ENCODE data around the gene MROH7.

MROH7 gene

GRCh38 chr1:54694771-54695170 is 53.2 kb downstream of the MROH7 start:
- no peak for FAIRE-seq
- no peak for DNase-seq (ENCODE audit: insufficient read length, low spot score)

DNA sequence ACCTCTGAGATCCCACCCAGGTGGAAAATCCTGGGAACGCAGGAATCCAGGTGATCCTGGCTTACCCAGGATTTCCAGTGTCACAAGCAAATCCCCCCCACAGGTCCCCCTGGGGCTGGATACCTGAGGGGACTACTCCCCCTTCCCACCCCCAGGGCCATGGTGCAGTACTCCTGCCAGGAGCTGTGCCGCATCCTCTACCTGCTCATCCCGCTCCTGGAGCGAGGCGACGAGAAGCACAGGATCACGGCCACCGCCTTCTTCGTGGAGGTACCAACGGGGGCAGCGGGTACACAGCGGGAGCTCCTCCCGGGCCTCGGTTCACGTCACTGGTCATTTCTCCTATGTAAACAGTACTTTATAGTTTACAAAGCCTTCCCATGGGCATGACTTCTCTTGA is 53.6 kb downstream of the MROH7 start:
- FAIRE-seq (no peak), DNase-seq (ENCODE audit: insufficient read length, low spot score) (no peak)

DNA sequence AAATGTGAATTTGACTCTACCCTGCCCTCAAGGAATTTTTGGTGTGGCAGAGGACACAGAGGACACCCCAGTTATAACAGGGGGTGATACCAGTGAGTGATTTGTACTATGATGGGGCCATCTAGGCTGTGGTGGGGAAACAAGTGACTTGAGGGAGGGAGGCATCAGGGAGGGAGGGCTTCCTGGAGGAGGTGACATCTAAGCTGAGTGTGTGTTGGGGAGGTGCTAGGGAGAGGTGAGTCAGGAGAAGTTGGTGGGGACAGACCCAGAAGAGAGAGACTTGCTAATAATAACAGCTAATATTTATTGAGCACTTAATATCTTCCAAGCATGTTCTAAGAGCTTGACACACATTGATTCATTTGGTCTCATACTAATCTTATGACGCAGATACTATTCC is 54.2 kb downstream of the MROH7 start:
- DNase-seq (ENCODE audit: insufficient read length, low spot score) = no peak
- FAIRE-seq = no peak

DNA sequence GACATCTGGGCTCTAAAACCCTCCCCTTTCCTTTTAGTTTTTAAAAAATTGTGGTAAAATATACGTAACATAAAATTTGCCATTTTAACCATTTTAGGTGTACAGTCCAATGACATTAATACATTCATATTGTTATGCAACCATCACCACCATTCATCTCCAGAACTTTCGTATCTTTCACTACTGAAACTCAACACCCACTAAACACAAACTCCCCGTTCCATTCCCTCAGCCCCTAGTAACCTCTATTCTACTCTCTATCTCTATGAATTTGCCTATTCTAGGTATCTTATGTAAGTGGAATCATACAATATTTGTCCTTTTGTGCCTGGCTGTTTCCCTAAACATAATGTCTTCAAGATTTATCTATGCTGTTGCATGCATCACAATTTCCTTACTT is 54.7 kb downstream of the MROH7 start:
- no peak for DNase-seq (ENCODE audit: insufficient read length, low spot score)
- FAIRE-seq = no peak

- FAIRE-seq = no peak
These were observed 56.3 kb downstream of the MROH7 start for GRCh38 chr1:54697896-54698295.

DNA sequence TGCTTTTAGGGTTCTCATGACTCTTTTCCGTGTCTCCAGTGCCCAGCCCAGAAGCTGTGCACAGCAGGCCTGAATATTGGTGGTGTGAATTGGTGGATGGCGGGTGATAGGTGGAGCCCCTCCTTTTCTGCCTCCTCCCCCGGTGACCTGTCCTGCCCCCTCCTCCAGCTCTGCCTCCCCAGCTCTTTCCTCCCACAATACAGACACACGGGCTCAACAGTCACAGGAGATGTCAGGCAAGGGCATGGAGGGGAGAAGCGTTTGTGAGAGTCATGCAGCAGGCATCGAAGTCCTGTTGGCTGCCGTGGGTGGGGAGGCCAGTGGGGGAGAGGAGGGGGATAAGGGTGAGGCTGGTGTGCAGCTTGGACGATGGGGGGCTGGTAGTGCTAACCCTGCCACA is 56.8 kb downstream of the MROH7 start:
- DNase-seq (ENCODE audit: insufficient read length, low spot score) = no peak
- no peak for FAIRE-seq

More at GRCh38 chr1:54697896-54698295, 56.3 kb downstream of the MROH7 start:
- DNase-seq (ENCODE audit: insufficient read length, low spot score) = no peak

- DNase-seq (ENCODE audit: insufficient read length, low spot score) (no peak), FAIRE-seq (no peak)
These were observed 58.4 kb downstream of the MROH7 start for GRCh38 chr1:54699936-54700525.

DNA sequence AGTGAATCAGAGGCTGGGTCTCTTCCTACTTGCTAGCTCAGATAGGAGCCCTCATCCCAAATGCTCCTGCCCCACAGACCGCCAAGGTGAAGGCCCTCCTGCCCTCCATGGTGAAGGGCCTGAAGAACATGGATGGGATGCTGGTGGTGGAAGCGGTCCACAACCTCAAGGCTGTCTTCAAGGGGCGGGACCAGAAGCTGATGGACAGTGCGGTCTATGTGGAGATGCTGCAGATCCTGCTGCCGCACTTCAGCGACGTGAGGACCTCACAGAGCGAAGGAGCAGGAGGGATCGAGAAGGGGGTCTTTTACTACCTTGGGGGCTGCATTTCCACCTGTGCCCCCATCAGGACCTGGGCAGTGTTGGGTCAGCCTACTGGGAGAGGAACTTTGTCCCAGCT is 59.5 kb downstream of the MROH7 start:
- FAIRE-seq (no peak), DNase-seq (ENCODE audit: insufficient read length, low spot score) (no peak)

DNA sequence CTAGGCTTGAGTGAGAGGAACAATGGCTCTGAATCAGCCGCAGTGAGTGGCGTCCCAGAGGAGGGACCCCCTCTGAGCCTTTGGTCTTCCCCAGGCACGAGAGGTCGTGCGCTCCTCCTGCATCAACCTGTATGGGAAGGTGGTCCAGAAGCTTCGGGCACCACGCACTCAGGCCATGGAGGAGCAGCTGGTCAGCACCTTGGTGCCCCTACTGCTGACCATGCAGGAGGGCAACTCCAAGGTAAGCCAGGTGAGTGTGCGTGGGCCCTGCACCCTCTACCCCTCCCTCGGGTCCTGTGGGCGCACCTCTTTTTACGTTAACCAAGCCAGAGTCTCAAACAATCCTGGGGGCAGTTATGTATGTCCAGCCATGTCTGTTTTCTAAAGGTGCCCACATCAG is 60.4 kb downstream of the MROH7 start:
- DNase-seq (ENCODE audit: insufficient read length, low spot score) = no peak
- FAIRE-seq = no peak

DNA sequence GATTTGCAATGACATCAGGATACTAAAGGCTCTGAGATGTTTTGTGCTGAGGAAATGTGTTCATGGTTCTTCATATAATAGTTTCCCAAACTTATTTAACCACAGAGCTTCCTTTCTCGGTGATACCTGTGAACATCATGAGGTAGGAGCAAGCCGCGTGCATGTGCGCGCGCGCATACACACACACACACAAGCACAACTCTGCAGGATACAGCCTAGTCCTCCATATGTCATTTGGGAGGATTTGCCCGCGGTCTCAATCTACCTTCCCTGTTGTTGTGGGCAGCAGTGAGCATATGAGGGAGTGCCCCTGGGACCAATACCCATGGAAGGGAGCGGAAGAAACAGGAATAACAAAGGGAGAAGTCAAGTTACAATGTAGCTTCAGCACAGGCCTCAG is 61.9 kb downstream of the MROH7 start:
- FAIRE-seq (no peak), DNase-seq (ENCODE audit: insufficient read length, low spot score) (no peak)

GRCh38 chr1:54705153-54705552 is 63.6 kb downstream of the MROH7 start:
- FAIRE-seq = no peak

DNA sequence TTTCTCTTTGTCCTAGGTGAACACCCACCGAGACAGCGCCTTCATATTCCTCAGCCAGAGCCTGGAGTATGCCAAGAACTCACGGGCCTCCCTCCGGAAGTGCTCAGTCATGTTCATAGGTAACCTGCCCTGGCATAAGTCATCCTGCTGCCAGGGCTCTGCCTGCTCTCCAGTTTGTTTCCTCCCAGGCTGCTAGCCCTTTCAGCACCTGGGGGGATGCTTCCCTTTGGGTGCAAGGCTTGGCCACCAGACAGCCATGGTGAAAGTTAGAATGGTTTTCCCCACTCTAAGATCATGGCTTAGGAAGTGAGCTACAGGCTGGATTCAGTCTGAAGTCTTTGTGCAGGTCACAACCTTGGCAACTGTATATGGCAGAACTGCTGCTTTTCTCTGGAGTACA is 64.8 kb downstream of the MROH7 start:
- DNase-seq (ENCODE audit: insufficient read length, low spot score) = no peak
- FAIRE-seq = no peak

More at GRCh38 chr1:54705153-54705552, 63.6 kb downstream of the MROH7 start:
- no peak for DNase-seq (ENCODE audit: insufficient read length, low spot score)

- FAIRE-seq (no peak), DNase-seq (ENCODE audit: insufficient read length, low spot score) (no peak)
These were observed 66.8 kb downstream of the MROH7 start for GRCh38 chr1:54708385-54708784.

GRCh38 chr1:54709547-54710292 is 68.1 kb downstream of the MROH7 start:
- FAIRE-seq = no peak
- no peak for DNase-seq (ENCODE audit: insufficient read length, low spot score)

DNA sequence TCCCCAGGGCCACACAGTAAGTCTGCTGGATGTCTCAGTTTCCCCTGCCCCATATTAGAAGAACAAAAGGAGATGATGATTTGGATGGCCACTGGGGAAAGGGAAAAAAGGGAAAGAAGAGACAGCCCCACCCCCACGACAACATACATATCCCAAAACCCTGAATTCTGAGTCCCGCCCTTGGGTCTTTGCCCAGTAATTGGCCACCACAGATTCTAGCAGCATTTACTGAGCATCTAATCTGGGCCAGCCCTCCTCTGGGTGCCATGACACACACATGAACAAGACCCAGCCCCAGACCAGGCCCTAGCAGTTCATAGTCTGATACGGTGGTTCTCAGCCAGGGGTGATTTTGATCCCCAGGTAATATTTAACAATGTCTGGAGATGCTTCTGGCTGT is 68.8 kb downstream of the MROH7 start:
- DNase-seq (ENCODE audit: insufficient read length, low spot score) = no peak
- FAIRE-seq = no peak

- FAIRE-seq = no peak
These were observed 69.3 kb downstream of the MROH7 start for GRCh38 chr1:54710841-54711240.

DNA sequence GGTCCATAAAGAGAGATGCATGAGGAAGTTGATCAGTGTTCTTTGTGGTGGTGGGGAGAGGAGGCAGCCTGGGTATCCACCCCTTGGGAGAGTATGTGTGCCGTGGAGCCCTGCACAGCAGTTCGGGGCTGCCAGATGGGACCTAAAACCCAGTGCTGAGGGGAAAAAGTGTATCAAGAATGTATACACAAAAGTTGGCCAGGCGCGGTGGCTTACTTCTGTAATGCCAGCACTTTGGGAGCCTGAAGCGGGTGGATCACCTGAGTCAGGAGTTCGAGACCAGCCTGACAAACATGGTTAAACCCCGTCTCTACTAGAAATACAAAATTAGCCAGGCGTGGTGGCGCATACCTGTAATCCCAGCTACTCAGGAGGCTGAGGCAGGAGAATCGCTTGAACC is 70.0 kb downstream of the MROH7 start:
- DNase-seq (ENCODE audit: insufficient read length, low spot score) = no peak
- FAIRE-seq = no peak

More at GRCh38 chr1:54710841-54711240, 69.3 kb downstream of the MROH7 start:
- DNase-seq (ENCODE audit: insufficient read length, low spot score) = no peak

- FAIRE-seq = no peak
- no peak for DNase-seq (ENCODE audit: insufficient read length, low spot score)
These were observed 73.4 kb downstream of the MROH7 start for GRCh38 chr1:54714881-54715492.

DNA sequence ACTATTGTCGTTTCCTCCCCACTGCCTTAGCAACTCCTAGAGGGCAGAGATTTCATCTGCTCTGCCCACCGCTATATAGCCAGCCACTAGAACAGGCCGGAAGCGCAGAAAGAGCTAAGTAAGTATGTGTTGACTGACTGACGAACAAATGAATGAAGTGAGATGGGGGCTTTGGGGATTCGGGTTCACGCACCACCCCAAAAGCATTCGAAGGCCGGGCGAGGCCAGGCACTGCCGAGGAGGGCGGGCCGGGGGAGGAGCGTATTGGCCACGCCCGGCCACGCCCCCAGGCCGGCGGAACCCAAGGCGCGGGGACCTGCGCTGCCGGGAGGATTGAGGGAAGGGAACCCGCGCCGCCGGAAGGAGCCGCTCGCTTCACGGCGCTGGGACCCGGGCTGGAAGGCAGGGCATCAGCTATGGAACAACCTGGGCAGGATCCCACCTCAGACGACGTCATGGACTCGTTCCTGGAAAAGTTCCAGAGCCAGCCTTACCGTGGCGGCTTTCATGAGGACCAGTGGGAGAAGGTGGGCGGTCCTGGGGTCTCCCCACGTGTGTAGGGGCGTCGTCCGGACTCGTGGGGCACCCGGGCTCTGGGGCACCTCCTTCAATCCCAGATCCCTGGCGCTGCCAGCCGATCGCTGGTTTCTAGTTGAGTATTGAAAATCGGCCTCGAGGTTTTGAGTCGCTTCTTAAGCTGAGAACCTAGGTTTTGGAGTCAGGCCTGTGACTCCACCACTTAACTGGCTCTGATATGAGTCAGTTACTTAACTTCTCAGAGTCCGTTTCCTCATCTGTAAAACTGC is 74.1 kb downstream of the MROH7 start, which contains the start of gene TTC4:
Gene TTC4, plus strand, starts transcription at position 369 of the 806 bp plus-strand sequence. Its CDS starts 48 bp downstream, at position 417.
- FAIRE-seq = peak; percentile 44
- DNase-seq (ENCODE audit: insufficient read length, low spot score) = peak; percentile 57

- no peak for FAIRE-seq
- no peak for DNase-seq (ENCODE audit: insufficient read length, low spot score)
These were observed 74.9 kb downstream of the MROH7 start for GRCh38 chr1:54716299-54717047.
